SH-SY5Y (cell line): ENCODE results near the gene CFAP161.

Experiments used
- GATA2 ChIP-seq: IDR thresholded peaks from 2 replicates; pipeline ENCODE4 v1.6.1; 2011; ENCODE audit warnings: mild to moderate bottlenecking, low read depth, low read length
- GATA3 ChIP-seq: IDR thresholded peaks from 2 replicates; pipeline ENCODE4 v1.6.1; 2011; ENCODE audit warnings: low read depth, mild to moderate bottlenecking, low read length, moderate library complexity

Gene CFAP161

DNA sequence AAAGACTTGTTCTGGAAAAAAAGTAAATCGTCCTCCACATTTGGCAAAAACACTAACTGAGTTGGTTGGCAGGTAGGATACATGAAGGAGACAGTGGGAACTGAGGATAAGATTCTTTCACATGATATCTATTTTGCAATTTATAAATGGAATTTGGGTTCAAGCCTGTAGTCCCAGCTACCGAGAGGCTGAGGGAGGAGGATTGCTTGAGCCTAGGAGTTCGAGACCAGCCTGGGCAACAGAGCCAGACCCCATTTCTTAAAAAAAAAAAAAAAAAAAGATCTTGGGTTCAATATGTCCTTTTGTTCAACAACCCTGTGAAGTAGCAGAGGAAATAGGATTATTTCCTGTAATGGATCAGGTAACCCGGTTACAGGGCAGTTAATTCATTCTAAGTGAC, 35.7 kb upstream of the CFAP161 start:
- TF ChIP-seq GATA2, result no peak
- TF ChIP-seq GATA3, result no peak

- no peak for TF ChIP-seq GATA2
- TF ChIP-seq GATA3, result no peak
These were observed 35.0 kb upstream of the CFAP161 start for GRCh38 chr15:81098861-81099651.

DNA sequence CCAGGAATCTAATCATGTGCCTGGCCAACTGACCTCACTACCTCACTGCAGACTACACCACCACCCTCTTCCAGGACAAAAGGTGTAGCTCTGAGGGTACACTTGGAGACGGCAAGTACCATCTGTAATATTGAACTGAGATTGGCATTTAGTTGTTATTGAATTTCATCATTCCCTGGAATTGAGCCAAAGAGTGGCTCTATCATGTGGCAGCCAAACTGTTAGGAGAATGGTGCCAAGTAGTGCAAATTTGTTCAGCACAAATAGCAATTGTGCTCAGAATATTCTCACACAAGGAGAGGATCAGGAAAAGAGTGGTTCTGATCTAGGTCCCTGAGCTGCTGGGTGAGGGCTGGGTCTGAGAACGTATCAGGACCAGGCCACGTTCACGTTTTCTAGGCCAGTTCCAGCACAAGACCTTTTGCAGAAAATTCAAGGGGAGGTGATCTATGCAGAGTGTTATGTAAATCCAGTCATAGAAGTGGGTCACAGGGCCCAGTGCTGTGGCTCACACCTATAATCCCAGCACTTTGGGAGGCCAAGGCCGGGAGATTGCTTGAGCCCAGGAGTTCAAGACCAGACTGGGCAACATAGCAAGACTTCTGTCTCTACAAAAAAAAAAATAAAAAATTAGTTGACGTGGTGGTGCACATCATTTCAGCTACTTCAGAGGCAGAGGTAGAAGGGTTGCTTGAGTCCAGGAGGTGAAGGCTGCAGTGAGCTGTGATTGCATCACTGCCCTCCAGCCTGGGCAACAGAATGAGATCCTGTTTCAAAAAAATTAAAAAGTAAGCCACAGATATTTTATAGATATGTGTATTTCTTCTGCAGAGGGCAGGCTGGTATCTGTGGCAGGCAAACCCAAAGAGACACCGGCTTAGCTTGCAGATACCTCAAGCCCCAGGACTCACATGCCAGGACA, 31.9 kb upstream of the CFAP161 start:
- TF ChIP-seq GATA2 (no peak), GATA3 (no peak)

DNA sequence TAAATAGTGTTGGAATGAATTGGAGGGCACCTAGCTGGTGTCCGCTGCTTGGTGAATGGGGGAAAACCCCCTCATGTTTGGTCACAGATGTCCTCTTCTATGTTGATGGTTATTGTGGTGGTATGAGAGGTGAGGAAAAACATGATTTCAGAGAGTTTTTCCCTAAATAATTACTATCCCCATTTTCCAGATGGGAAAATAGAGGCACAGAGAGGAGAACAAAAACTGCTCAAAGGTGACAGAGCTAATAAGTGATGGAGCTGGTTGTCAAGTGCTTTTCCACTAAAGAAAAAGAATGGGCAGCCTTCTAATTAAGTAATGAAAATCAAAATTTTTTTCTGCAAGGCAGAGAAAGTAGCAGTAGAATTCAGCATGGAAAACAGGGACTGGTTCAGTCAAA, 30.2 kb upstream of the CFAP161 start:
- no peak for TF ChIP-seq GATA3
- no peak for TF ChIP-seq GATA2

- no peak for TF ChIP-seq GATA3
- TF ChIP-seq GATA2, result no peak
These were observed 28.5 kb upstream of the CFAP161 start for GRCh38 chr15:81105545-81105944.

DNA sequence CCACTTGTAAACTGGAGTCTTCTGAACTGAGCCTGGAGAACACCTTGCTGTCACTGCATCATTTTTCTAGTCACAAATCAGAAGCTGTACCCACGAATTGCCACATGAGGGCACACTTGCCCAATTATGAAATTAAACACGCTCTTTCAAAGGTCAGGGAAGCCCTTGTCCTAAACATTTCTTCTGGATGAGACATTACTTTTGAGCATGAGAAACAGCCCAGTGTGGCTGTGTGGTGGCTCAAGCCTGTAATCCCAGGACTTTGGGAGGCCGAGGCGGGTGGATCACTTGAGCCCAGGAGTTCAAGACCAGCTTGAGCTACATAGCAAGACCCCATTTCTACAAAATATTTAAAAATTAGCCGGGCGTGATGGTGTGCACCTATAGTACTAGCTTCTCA, 27.5 kb upstream of the CFAP161 start:
- no peak for TF ChIP-seq GATA2
- TF ChIP-seq GATA3, result no peak

- TF ChIP-seq GATA3, result no peak
- no peak for TF ChIP-seq GATA2
These were observed 26.2 kb upstream of the CFAP161 start for GRCh38 chr15:81107889-81108288.

DNA sequence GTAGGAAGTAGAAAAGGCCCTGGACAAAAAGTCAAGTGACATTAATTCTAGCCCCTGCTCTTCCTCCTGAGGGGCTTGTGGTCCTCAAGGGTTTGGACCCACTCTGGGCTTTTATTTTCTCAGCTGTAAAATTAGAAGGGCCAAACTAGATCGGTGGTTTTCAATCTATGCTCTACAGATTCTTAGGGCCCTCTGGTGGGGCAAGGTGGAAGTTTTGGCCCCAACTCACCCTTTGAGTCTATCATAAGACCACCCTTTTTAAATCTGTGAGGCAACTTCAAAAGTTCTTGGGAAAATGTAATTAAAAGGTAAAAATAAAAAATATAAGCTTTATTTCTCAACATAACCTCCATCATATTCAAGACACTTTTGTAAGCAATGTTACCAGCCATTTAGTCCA, 25.6 kb upstream of the CFAP161 start:
- TF ChIP-seq GATA3, result no peak
- no peak for TF ChIP-seq GATA2

DNA sequence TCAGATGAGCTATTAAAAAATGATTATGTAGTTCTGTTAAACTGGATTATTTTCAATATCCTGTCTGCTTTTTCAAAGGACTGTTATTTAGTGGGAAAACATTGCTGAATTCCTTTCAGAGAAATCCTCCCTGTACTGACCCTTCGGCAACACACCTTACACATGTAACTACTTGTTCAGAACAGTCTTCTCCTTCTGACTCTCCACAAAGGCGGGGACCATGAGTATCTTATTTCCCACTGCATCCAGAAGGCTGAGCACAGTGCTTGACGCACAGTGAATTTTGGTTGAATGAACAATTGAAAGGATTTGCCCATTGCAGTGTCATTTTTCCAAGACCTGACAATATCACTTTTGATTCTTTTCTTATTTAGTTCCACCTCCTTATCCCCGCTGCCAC, 23.1 kb upstream of the CFAP161 start:
- TF ChIP-seq GATA2 (no peak), GATA3 (no peak)

GRCh38 chr15:81111510-81112470, 22.3 kb upstream of the CFAP161 start:
- no peak for TF ChIP-seq GATA2
- TF ChIP-seq GATA3, result no peak

DNA sequence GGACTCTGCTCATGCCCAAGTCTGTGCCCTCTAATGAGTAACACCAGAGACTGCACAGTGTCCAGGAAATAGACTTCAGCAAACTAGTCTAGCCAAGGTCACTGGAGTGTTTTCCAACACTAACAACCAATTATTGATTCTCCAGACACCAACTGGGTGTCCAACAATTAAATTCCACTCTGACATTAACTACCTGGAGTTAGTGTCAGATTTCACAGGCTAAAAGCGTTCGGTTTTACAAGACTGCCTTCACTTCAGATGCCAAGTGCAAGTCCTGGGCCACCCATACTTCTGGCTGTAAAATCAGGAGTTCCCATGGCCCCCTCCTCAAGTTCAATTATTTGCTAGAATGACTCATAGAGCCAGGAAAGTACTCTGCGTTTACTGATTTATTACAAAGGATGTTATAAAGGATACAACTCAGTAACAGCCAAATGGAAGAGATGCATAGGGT, 20.8 kb upstream of the CFAP161 start:
- TF ChIP-seq GATA2, result no peak
- no peak for TF ChIP-seq GATA3

GRCh38 chr15:81113861-81114291, 20.2 kb upstream of the CFAP161 start:
- TF ChIP-seq GATA2 (no peak), GATA3 (no peak)
